ENCODE results near the gene ZFPM1.
A peak's percentile ranks its signal among the peaks of the same experiment; 100 is the strongest.

Gene ZFPM1

GRCh38 chr16:88433632-88434352, 19.3 kb upstream of the ZFPM1 start:
- DNase-seq (ENCODE audit: low read depth in 3 of 3), result no peak

GRCh38 chr16:88434353-88434690, 18.8 kb upstream of the ZFPM1 start:
- no peak for DNase-seq (ENCODE audit: low read depth in 3 of 3)

- DNase-seq (ENCODE audit: low read depth in 3 of 3), result no peak
These were observed 18.3 kb upstream of the ZFPM1 start for GRCh38 chr16:88434746-88435145.

GRCh38 chr16:88435437-88436355, 17.4 kb upstream of the ZFPM1 start:
- no peak for DNase-seq (ENCODE audit: low read depth in 3 of 3)

- no peak for DNase-seq (ENCODE audit: low read depth in 3 of 3)
These were observed 16.3 kb upstream of the ZFPM1 start for GRCh38 chr16:88436796-88437195.

- peak in 1 of 3 experiments; percentile 62 for DNase-seq (ENCODE audit: low read depth in 3 of 3)
These were observed 15.6 kb upstream of the ZFPM1 start for GRCh38 chr16:88437367-88437964.

- no peak for DNase-seq (ENCODE audit: low read depth in 3 of 3)
These were observed 14.8 kb upstream of the ZFPM1 start for GRCh38 chr16:88438084-88438870.

GRCh38 chr16:88439016-88439415, 14.1 kb upstream of the ZFPM1 start:
- DNase-seq (ENCODE audit: low read depth in 3 of 3), result no peak

GRCh38 chr16:88439706-88440105, 13.4 kb upstream of the ZFPM1 start:
- no peak for DNase-seq (ENCODE audit: low read depth in 3 of 3)

- no peak for DNase-seq (ENCODE audit: low read depth in 3 of 3)
These were observed 13.0 kb upstream of the ZFPM1 start for GRCh38 chr16:88440111-88440510.

GRCh38 chr16:88440686-88441405, 12.2 kb upstream of the ZFPM1 start:
- DNase-seq (ENCODE audit: low read depth in 3 of 3), result no peak

GRCh38 chr16:88441460-88441859, 11.6 kb upstream of the ZFPM1 start:
- DNase-seq (ENCODE audit: low read depth in 3 of 3), result no peak

GRCh38 chr16:88442383-88442726, 10.7 kb upstream of the ZFPM1 start:
- no peak for DNase-seq (ENCODE audit: low read depth in 3 of 3)

GRCh38 chr16:88442727-88443576, 10.1 kb upstream of the ZFPM1 start:
- peak; percentile 60 to 76 (median 66) for DNase-seq (ENCODE audit: low read depth in 3 of 3)

- no peak for DNase-seq (ENCODE audit: low read depth in 3 of 3)
These were observed 8.1 kb upstream of the ZFPM1 start for GRCh38 chr16:88444826-88445582.

- DNase-seq (ENCODE audit: low read depth in 3 of 3), result no peak
These were observed 7.5 kb upstream of the ZFPM1 start for GRCh38 chr16:88445583-88445960.

- DNase-seq (ENCODE audit: low read depth in 3 of 3), result no peak
These were observed 7.0 kb upstream of the ZFPM1 start for GRCh38 chr16:88446061-88446460.

- no peak for DNase-seq (ENCODE audit: low read depth in 3 of 3)
These were observed 6.3 kb upstream of the ZFPM1 start for GRCh38 chr16:88446736-88447135.

GRCh38 chr16:88447881-88448280, 5.2 kb upstream of the ZFPM1 start:
- DNase-seq (ENCODE audit: low read depth in 3 of 3), result no peak

Data from stimulated activated CD4-positive, alpha-beta T cell treated with anti-CD3 and anti-CD28 coated beads, TNF-alpha, amount 100 ng/mL, for 24 hours (primary cell).